GM23338 (cell line): Measurements from ENCODE around the gene CSTF3. TPM values are rescaled to one million over a fixed set of nuclear protein-coding genes. Genes with fewer than 3 reads are reported as not detected.

Source experiments
- ATAC-seq: fragments of 200-7000 bp; cut with Tn5 transposase; 3 replicates; pipeline ENCODE4 v1.9.1; 2020
- DNase-seq: peaks from one replicate; pipeline ENCODE4 v3.0.0-alpha.2; 2015; ENCODE audit warnings: low spot score
- H2AFZ ChIP-seq: fragments of 200-600 bp; sonication (generic); 2 replicates; pipeline ENCODE4 v1.8.0; 2016; ENCODE audit warnings: antibody characterized with exemption, mild to moderate bottlenecking, moderate library complexity
- H3F3A ChIP-seq: fragments of 200-600 bp; sonication (generic); replicated peaks from 2 replicates; pipeline ENCODE4 v1.8.0; 2017; ENCODE audit warnings: antibody characterized with exemption, mixed run types, low read depth
- H3K27ac ChIP-seq: fragments of 200-600 bp; sonication (generic); 2 replicates; pipeline ENCODE4 v1.6.1; 2016; ENCODE audit warnings: low read depth
- H3K27me3 ChIP-seq: fragments of 200-600 bp; sonication (generic); 2 replicates; pipeline ENCODE4 v1.8.0; 2016; ENCODE audit warnings: mild to moderate bottlenecking, mixed run types, moderate library complexity; ENCODE audit not compliant: insufficient read depth
- H3K36me3 ChIP-seq: fragments of 200-600 bp; sonication (generic); 2 replicates; pipeline ENCODE4 v1.8.0; 2016; ENCODE audit warnings: mild to moderate bottlenecking; ENCODE audit not compliant: insufficient read depth
- H3K4me1 ChIP-seq: fragments of 200-600 bp; sonication (generic); 2 replicates; pipeline ENCODE4 v1.8.0; 2016; ENCODE audit warnings: mild to moderate bottlenecking, moderate library complexity; ENCODE audit not compliant: insufficient read depth
- H3K4me2 ChIP-seq: fragments of 200-600 bp; sonication (generic); 2 replicates; pipeline ENCODE4 v1.7.1; 2017; ENCODE audit warnings: mixed run types
- H3K4me3 ChIP-seq: fragments of 200-600 bp; sonication (generic); 2 replicates; pipeline ENCODE4 v1.6.1; 2016; ENCODE audit warnings: mixed run types
- H3K79me2 ChIP-seq: fragments of 200-600 bp; sonication (generic); replicated peaks from 2 replicates; pipeline ENCODE4 v1.8.0; 2017; ENCODE audit warnings: mild to moderate bottlenecking; ENCODE audit not compliant: insufficient read depth
- H3K9me2 ChIP-seq: fragments of 200-600 bp; sonication (generic); 2 replicates; pipeline ENCODE4 v1.8.0; 2017; ENCODE audit not compliant: insufficient read depth
- H4K20me1 ChIP-seq: fragments of 200-600 bp; sonication (generic); replicated peaks from 2 replicates; pipeline ENCODE4 v1.8.0; 2017; ENCODE audit warnings: mild to moderate bottlenecking; ENCODE audit not compliant: insufficient read depth
- H3K27ac Mint-ChIP-seq: 2 replicates; pipeline ENCODE4 v1.8.0; 2020; ENCODE audit warnings: inconsistent platforms, mild to moderate bottlenecking, moderate library complexity, mixed read lengths
- H3K27me3 Mint-ChIP-seq: 3 replicates; pipeline ENCODE4 v1.8.0; 2022; ENCODE audit warnings: low read depth, mild to moderate bottlenecking, moderate library complexity, mixed read lengths, inconsistent platforms; ENCODE audit not compliant: insufficient read depth, poor library complexity
- H3K36me3 Mint-ChIP-seq: 3 replicates; pipeline ENCODE4 v1.8.0; 2021; ENCODE audit warnings: low read depth, mild to moderate bottlenecking, inconsistent platforms, moderate library complexity, mixed read lengths
- H3K4me1 Mint-ChIP-seq: 3 replicates; pipeline ENCODE4 v1.8.0; 2020; ENCODE audit warnings: mild to moderate bottlenecking, inconsistent platforms, mixed read lengths
- H3K4me3 Mint-ChIP-seq: 3 replicates; pipeline ENCODE4 v1.8.0; 2021; ENCODE audit warnings: moderate library complexity, mild to moderate bottlenecking, inconsistent platforms, mixed read lengths
- H3K9me3 Mint-ChIP-seq: 3 replicates; pipeline ENCODE4 v1.8.0; 2020; ENCODE audit warnings: moderate library complexity, mild to moderate bottlenecking, inconsistent platforms, mixed read lengths
- CREB1 ChIP-seq: fragments of 250-450 bp; sonication (Bioruptor Pico); IDR thresholded peaks from 2 replicates; pipeline ENCODE4 v1.5.0; 2020; ENCODE audit warnings: low read depth, mild to moderate bottlenecking, moderate library complexity
- EZH2 ChIP-seq: fragments of 200-600 bp; sonication (generic); IDR thresholded peaks from one replicate; pipeline ENCODE4 v1.8.0; 2017; ENCODE audit warnings: antibody characterized with exemption, mild to moderate bottlenecking, low read depth; ENCODE audit not compliant: unreplicated experiment
- EZH2phosphoT487 ChIP-seq: fragments of 200-600 bp; sonication (generic); IDR thresholded peaks from one replicate; pipeline ENCODE4 v1.8.1; 2018; ENCODE audit warnings: antibody characterized with exemption; ENCODE audit not compliant: unreplicated experiment
- JUNB ChIP-seq: IDR thresholded peaks from one replicate; pipeline ENCODE4 v1.6.1; 2016; ENCODE audit warnings: antibody characterized with exemption; ENCODE audit not compliant: unreplicated experiment
- NANOG ChIP-seq: IDR thresholded peaks from 2 replicates; pipeline ENCODE4 v1.6.1; 2016; ENCODE audit warnings: antibody characterized with exemption, borderline replicate concordance
- POLR2AphosphoS5 ChIP-seq: IDR thresholded peaks from 2 replicates; pipeline ENCODE4 v1.6.1; 2016; ENCODE audit warnings: antibody characterized with exemption, low read depth
- STAT1 ChIP-seq: IDR thresholded peaks from one replicate; pipeline ENCODE4 v1.6.1; 2016; ENCODE audit warnings: antibody characterized with exemption; ENCODE audit not compliant: unreplicated experiment
- ZNF114 ChIP-seq: fragments of 250-450 bp; sonication (Bioruptor Pico); IDR thresholded peaks from 2 replicates; pipeline ENCODE4 v1.5.0; 2020; ENCODE audit warnings: mild to moderate bottlenecking, moderate library complexity
- ZNF331 ChIP-seq: fragments of 250-450 bp; sonication (Bioruptor Pico); IDR thresholded peaks from 2 replicates; pipeline ENCODE4 v1.5.0; 2020; ENCODE audit warnings: low read depth, mild to moderate bottlenecking, moderate library complexity
- polyA plus RNA-seq: library from polyadenylated mRNA; unstranded; fragments of >200 nt; fragmentation: Nextera tagmentation; extraction: Ambion mirVana; gene quantifications from 2 replicates; pipeline ENCODE4 v1.2.1, GENCODE V29; 2016
- total RNA-seq: library from RNA; depleted of rRNA; stranded (reverse); fragments of >200 nt; shearing (Covaris generic); gene quantifications from 2 replicates; pipeline ENCODE4 v1.2.3, GENCODE V29; 2014
- TF ChIP-seq, protein P1 (sequence below): fragments of 250-450 bp; sonication (Bioruptor Pico); IDR thresholded peaks from 2 replicates; pipeline ENCODE4 v1.5.0; 2020; ENCODE audit warnings: mild to moderate bottlenecking, moderate library complexity
- TF ChIP-seq, protein P2 (sequence below): IDR thresholded peaks from one replicate; pipeline ENCODE4 v1.6.1; 2018; ENCODE audit warnings: antibody characterized with exemption; ENCODE audit not compliant: unreplicated experiment
- TF ChIP-seq, protein P3 (sequence below), 2 experiments: fragments of 200-600 bp in 1 of 2; sonication (generic) in 1 of 2; conservative IDR thresholded peaks; 2 replicates each; pipeline versions ENCODE4 v1.5.1 to v1.6.1; 2016 to 2017; ENCODE audit warnings: antibody characterized with exemption in 2 of 2, low read depth in 2 of 2, mild to moderate bottlenecking in 2 of 2, moderate library complexity in 1 of 2
- TF ChIP-seq, protein P4 (sequence below): IDR thresholded peaks from 2 replicates; pipeline ENCODE4 v1.6.1; 2016; ENCODE audit warnings: antibody characterized with exemption

CSTF3 gene
- total and polyA plus RNA-seq, 2 experiments from 2014 or later = 83.2 to 158 TPM

DNA sequence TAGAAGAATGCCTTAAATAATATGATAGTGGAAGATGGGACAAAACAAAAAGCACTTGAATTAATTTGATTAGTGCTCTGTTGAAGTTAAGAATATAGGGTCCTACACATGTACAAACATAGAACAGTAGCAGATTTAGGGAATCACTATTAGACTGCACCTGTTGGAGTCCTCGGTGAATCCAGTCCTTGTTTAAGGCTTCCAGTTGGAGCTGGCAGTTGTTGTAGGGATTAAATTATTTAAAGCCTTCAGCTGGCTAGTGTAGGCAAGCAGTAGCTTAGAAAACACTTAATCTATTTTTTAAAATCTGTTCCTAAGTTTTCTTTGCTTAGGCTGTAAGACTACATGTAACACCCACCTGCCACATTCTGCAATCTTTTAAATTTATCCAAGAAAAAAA, 24.5 kb upstream of the CSTF3 start:
- H3K36me3 ChIP-seq = no peaks in the 10 kb centered on the region
- no peaks in the 10 kb centered on the region for H3K27me3 ChIP-seq
- no peaks in the 10 kb centered on the region for H3F3A ChIP-seq
- TF ChIP-seq, protein P1, sequence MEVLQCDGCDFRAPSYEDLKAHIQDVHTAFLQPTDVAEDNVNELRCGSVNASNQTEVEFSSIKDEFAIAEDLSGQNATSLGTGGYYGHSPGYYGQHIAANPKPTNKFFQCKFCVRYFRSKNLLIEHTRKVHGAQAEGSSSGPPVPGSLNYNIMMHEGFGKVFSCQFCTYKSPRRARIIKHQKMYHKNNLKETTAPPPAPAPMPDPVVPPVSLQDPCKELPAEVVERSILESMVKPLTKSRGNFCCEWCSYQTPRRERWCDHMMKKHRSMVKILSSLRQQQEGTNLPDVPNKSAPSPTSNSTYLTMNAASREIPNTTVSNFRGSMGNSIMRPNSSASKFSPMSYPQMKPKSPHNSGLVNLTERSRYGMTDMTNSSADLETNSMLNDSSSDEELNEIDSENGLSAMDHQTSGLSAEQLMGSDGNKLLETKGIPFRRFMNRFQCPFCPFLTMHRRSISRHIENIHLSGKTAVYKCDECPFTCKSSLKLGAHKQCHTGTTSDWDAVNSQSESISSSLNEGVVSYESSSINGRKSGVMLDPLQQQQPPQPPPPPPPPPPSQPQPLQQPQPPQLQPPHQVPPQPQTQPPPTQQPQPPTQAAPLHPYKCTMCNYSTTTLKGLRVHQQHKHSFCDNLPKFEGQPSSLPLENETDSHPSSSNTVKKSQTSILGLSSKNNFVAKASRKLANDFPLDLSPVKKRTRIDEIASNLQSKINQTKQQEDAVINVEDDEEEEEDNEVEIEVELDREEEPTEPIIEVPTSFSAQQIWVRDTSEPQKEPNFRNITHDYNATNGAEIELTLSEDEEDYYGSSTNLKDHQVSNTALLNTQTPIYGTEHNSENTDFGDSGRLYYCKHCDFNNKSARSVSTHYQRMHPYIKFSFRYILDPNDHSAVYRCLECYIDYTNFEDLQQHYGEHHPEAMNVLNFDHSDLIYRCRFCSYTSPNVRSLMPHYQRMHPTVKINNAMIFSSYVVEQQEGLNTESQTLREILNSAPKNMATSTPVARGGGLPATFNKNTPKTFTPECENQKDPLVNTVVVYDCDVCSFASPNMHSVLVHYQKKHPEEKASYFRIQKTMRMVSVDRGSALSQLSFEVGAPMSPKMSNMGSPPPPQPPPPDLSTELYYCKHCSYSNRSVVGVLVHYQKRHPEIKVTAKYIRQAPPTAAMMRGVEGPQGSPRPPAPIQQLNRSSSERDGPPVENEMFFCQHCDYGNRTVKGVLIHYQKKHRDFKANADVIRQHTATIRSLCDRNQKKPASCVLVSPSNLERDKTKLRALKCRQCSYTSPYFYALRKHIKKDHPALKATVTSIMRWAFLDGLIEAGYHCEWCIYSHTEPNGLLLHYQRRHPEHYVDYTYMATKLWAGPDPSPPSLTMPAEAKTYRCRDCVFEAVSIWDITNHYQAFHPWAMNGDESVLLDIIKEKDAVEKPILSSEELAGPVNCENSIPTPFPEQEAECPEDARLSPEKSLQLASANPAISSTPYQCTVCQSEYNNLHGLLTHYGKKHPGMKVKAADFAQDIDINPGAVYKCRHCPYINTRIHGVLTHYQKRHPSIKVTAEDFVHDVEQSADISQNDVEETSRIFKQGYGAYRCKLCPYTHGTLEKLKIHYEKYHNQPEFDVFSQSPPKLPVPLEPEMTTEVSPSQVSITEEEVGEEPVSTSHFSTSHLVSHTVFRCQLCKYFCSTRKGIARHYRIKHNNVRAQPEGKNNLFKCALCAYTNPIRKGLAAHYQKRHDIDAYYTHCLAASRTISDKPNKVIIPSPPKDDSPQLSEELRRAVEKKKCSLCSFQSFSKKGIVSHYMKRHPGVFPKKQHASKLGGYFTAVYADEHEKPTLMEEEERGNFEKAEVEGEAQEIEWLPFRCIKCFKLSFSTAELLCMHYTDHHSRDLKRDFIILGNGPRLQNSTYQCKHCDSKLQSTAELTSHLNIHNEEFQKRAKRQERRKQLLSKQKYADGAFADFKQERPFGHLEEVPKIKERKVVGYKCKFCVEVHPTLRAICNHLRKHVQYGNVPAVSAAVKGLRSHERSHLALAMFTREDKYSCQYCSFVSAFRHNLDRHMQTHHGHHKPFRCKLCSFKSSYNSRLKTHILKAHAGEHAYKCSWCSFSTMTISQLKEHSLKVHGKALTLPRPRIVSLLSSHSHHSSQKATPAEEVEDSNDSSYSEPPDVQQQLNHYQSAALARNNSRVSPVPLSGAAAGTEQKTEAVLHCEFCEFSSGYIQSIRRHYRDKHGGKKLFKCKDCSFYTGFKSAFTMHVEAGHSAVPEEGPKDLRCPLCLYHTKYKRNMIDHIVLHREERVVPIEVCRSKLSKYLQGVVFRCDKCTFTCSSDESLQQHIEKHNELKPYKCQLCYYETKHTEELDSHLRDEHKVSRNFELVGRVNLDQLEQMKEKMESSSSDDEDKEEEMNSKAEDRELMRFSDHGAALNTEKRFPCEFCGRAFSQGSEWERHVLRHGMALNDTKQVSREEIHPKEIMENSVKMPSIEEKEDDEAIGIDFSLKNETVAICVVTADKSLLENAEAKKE (CRISPR knock-in tag) = no peak
- TF ChIP-seq, protein P2, sequence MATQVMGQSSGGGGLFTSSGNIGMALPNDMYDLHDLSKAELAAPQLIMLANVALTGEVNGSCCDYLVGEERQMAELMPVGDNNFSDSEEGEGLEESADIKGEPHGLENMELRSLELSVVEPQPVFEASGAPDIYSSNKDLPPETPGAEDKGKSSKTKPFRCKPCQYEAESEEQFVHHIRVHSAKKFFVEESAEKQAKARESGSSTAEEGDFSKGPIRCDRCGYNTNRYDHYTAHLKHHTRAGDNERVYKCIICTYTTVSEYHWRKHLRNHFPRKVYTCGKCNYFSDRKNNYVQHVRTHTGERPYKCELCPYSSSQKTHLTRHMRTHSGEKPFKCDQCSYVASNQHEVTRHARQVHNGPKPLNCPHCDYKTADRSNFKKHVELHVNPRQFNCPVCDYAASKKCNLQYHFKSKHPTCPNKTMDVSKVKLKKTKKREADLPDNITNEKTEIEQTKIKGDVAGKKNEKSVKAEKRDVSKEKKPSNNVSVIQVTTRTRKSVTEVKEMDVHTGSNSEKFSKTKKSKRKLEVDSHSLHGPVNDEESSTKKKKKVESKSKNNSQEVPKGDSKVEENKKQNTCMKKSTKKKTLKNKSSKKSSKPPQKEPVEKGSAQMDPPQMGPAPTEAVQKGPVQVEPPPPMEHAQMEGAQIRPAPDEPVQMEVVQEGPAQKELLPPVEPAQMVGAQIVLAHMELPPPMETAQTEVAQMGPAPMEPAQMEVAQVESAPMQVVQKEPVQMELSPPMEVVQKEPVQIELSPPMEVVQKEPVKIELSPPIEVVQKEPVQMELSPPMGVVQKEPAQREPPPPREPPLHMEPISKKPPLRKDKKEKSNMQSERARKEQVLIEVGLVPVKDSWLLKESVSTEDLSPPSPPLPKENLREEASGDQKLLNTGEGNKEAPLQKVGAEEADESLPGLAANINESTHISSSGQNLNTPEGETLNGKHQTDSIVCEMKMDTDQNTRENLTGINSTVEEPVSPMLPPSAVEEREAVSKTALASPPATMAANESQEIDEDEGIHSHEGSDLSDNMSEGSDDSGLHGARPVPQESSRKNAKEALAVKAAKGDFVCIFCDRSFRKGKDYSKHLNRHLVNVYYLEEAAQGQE = no peak
- TF ChIP-seq NANOG = no peak
- no peak for TF ChIP-seq POLR2AphosphoS5
- TF ChIP-seq, protein P3, sequence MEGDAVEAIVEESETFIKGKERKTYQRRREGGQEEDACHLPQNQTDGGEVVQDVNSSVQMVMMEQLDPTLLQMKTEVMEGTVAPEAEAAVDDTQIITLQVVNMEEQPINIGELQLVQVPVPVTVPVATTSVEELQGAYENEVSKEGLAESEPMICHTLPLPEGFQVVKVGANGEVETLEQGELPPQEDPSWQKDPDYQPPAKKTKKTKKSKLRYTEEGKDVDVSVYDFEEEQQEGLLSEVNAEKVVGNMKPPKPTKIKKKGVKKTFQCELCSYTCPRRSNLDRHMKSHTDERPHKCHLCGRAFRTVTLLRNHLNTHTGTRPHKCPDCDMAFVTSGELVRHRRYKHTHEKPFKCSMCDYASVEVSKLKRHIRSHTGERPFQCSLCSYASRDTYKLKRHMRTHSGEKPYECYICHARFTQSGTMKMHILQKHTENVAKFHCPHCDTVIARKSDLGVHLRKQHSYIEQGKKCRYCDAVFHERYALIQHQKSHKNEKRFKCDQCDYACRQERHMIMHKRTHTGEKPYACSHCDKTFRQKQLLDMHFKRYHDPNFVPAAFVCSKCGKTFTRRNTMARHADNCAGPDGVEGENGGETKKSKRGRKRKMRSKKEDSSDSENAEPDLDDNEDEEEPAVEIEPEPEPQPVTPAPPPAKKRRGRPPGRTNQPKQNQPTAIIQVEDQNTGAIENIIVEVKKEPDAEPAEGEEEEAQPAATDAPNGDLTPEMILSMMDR (conservative IDR thresholded peaks at IDR 0.05; ENCODE audit: low read depth in 2 of 2) = no peak
- TF ChIP-seq CREB1 (CRISPR knock-in tag) = no peak
- no peak for TF ChIP-seq JUNB
- no peak for TF ChIP-seq ZNF331 (CRISPR knock-in tag)
- TF ChIP-seq, protein P4, sequence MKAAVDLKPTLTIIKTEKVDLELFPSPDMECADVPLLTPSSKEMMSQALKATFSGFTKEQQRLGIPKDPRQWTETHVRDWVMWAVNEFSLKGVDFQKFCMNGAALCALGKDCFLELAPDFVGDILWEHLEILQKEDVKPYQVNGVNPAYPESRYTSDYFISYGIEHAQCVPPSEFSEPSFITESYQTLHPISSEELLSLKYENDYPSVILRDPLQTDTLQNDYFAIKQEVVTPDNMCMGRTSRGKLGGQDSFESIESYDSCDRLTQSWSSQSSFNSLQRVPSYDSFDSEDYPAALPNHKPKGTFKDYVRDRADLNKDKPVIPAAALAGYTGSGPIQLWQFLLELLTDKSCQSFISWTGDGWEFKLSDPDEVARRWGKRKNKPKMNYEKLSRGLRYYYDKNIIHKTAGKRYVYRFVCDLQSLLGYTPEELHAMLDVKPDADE = no peak
- TF ChIP-seq EZH2 = no peak
- no peak for TF ChIP-seq ZNF114 (CRISPR knock-in tag)
- TF ChIP-seq STAT1 = no peak
- TF ChIP-seq EZH2phosphoT487 = no peak
- Mint-ChIP-seq H3K27me3 (peaks cover 7% of the 10 kb centered on the region), H3K36me3 (no peaks in the 10 kb centered on the region), H3K4me1 (peaks cover 20% of the 10 kb centered on the region), H3K9me3 (no peaks in the 10 kb centered on the region), H3K27ac (no peak overlapping the region), H3K4me3 (no peak overlapping the region)
- no peak overlapping the region for H3K4me3 ChIP-seq
- no peak overlapping the region for H3K27ac ChIP-seq
- ATAC-seq = no peak
- no peaks in the 10 kb centered on the region for H4K20me1 ChIP-seq
- H3K79me2 ChIP-seq = no peaks in the 10 kb centered on the region
- H3K9me2 ChIP-seq = no peaks in the 10 kb centered on the region
- peaks cover 16% of the 10 kb centered on the region; the same call in 1 of the 2 replicates for H3K4me1 ChIP-seq
- no peak overlapping the region for H2AFZ ChIP-seq
- H3K4me2 ChIP-seq = no peak overlapping the region
- no peak for DNase-seq
